Activated T-helper 1 cell treated with anti-CD3 and anti-CD28 coated beads, Interleukin-12 subunit alpha, Interleukin-12 subunit beta, Interleukin-2, Interleukin-4 antibody, amounts not matched to agents 30 ng/mL and 10 ng/mL and 1 ng/mL, durations not matched to agents 14 hours and 24 hours and 36 hours (primary cell): ENCODE data around the gene STK40. TPM values are rescaled to one million over a fixed set of nuclear protein-coding genes. Genes with fewer than 3 reads are reported as not detected.

Experiments used
- DNase-seq: peaks from one replicate; pipeline ENCODE4 v3.0.0; 2021; ENCODE audit warnings: low spot score
- H3K27ac Mint-ChIP-seq: one replicate; pipeline ENCODE4 v1.8.0; 2021; ENCODE audit warnings: mild to moderate bottlenecking, mixed read lengths
- H3K27me3 Mint-ChIP-seq: one replicate; pipeline ENCODE4 v1.8.0; 2022; ENCODE audit warnings: mild to moderate bottlenecking, moderate library complexity, mixed read lengths; ENCODE audit not compliant: insufficient read depth
- H3K36me3 Mint-ChIP-seq: one replicate; pipeline ENCODE4 v1.8.0; 2021; ENCODE audit warnings: low read depth, mixed read lengths
- H3K4me1 Mint-ChIP-seq: one replicate; pipeline ENCODE4 v1.8.0; 2021; ENCODE audit warnings: low read depth, mixed read lengths
- H3K4me3 Mint-ChIP-seq: one replicate; pipeline ENCODE4 v1.8.0; 2021; ENCODE audit warnings: mild to moderate bottlenecking, moderate library complexity, mixed read lengths
- H3K9me3 Mint-ChIP-seq: one replicate; pipeline ENCODE4 v1.8.0; 2021; ENCODE audit warnings: mixed read lengths
- intact Hi-C: fragments of 100-400 bp; cut with micrococcal nuclease; formaldehyde crosslinking; loops from one replicate; pipeline ENCODE4 v1.15.1; 2024
- total RNA-seq: library from RNA; stranded (reverse); gene quantifications from 2 replicates; pipeline ENCODE4 v1.2.3, GENCODE V29; 2022

Gene STK40
- total RNA-seq, 1 donor from 2014 or later = 46.5 TPM

DNA sequence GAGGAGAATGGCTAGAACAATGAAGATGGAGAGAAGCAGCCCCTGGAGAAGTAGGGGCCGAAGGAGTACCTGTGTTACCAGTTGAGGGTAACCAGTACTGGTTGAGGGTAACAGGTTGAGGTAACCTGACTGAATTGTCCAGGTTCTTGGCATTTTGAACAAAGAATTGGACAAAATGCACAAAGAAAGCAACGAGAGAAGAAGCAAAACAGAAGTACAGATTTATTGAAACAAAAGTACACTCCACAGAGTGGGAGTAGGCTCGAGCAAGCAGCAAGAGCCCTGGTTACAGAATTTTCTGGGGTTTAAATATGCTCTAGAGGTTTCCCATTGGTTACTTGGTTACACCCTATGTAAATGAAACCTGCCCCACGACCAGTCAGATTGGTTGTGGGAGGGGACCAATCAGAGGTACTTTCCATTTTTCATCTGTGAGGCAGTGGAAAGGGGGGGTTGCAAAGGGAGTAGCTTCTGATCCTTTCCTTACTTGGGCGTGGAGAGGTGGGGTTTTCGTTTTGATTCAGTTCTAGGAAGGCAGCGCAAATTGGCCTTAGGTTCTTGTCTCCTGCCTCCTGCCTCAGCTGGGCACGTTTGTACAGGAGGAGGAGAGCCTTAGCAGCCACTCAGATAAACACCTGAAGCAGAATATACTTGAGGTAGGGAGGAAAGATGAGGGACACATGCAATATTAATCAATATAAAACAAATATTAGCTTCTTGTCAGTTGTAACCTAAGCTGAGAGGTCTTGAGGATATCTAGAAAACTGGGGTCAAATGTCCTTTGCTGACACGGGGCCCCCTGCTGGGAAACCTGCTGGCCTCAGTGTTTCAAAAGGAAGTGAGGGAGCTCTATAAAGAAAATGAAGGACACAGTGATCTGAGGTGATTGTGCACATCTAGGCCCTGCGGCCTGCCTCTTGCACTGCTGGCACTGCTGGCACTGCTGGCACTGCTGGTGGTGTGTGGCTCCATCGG is 26.2 kb upstream of the STK40 start:
- intact Hi-C loops = loop anchor here (1.0 to 2.0 kb wide), 2 partner anchors 15 to 26 kb away; partner anchors contain the start of gene LSM10
- H3K9me3 Mint-ChIP-seq = peaks cover 13% of the 10 kb centered on the region
- peak overlapping the region; percentile 43 for H3K4me3 Mint-ChIP-seq
- H3K4me1 Mint-ChIP-seq = peaks cover 19% of the 10 kb centered on the region
- H3K36me3 Mint-ChIP-seq = peaks cover 7% of the 10 kb centered on the region
- peak overlapping the region; percentile 84 for H3K27ac Mint-ChIP-seq
- DNase-seq = peak; percentile 63
- H3K27me3 Mint-ChIP-seq = peaks cover under 1% of the 10 kb centered on the region

DNA sequence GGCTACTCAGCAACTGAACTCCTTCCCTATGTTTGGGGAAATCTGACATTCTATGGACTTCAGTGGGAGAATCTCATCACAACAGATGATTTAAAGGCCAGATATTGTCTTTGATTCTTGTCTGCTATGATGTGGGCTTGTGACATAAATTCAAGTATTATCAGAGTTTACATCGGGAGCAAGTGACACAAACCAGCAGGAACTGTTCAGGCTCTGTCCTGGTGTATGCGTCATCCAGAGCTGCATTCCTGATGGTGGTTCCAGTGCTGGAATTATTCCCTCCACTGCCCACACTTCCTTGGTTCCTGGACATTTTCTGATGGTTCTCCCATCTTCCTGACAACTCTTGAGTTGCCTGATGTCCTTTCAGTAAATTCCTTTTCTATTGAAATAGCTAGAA is 22.8 kb upstream of the STK40 start:
- peaks cover 13% of the 10 kb centered on the region for H3K9me3 Mint-ChIP-seq
- H3K27ac Mint-ChIP-seq = no peak overlapping the region
- no peak overlapping the region for H3K4me3 Mint-ChIP-seq
- intact Hi-C loops = no loop called here
- no peak for DNase-seq
- peaks cover 10% of the 10 kb centered on the region for H3K27me3 Mint-ChIP-seq
- peaks cover 19% of the 10 kb centered on the region for H3K4me1 Mint-ChIP-seq
- peaks cover 7% of the 10 kb centered on the region for H3K36me3 Mint-ChIP-seq

DNA sequence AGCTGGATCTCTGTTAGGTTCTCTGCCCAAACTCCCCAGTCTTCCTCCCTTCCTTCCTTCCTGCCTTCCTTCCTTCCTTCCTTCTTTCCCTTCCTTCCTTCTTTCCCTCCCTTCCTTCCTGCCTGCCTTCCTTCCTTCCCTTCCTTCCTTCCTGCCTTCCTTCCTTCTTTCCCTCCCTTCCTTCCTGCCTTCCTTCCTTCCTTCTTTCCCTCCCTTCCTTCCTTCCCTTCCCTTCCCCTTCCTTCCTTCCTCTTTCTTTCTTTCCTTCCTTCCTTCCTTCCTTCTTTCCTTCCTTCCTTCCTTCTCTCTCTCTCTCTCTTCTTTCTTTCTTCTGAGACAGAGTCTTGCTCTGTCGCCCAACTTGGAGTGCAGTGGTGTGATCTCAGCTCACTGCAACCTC is 20.7 kb upstream of the STK40 start:
- Mint-ChIP-seq H3K27me3 (peaks cover 10% of the 10 kb centered on the region), H3K27ac (no peak overlapping the region), H3K9me3 (peaks cover 10% of the 10 kb centered on the region), H3K36me3 (peaks cover 5% of the 10 kb centered on the region), H3K4me3 (no peak overlapping the region), H3K4me1 (peaks cover 3% of the 10 kb centered on the region)
- DNase-seq = no peak
- intact Hi-C loops = no loop called here

DNA sequence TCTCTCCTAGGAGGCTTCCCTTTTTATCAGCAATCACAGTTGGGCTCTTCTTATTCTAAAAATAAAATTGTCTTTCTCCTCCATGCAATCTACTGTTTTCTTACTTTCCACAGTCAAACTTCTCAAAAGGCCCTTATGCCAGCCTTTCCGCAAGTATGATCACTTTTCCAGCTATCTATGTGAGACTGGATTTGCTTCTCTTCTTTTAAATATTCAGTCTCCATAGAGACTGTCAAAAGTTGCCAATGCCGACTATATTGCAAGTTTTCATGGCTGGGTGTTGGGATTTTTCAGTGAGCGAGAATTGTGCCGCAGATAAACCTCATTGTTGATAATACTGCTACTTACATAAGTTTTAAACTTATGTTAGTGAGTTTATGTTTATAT is 16.8 kb upstream of the STK40 start:
- H3K27me3 Mint-ChIP-seq = peaks cover 10% of the 10 kb centered on the region
- intact Hi-C loops = no loop called here
- H3K9me3 Mint-ChIP-seq = no peaks in the 10 kb centered on the region
- peaks cover 5% of the 10 kb centered on the region for H3K36me3 Mint-ChIP-seq
- peaks cover 13% of the 10 kb centered on the region for H3K4me1 Mint-ChIP-seq
- H3K27ac Mint-ChIP-seq = no peak overlapping the region
- no peak for DNase-seq
- no peak overlapping the region for H3K4me3 Mint-ChIP-seq

DNA sequence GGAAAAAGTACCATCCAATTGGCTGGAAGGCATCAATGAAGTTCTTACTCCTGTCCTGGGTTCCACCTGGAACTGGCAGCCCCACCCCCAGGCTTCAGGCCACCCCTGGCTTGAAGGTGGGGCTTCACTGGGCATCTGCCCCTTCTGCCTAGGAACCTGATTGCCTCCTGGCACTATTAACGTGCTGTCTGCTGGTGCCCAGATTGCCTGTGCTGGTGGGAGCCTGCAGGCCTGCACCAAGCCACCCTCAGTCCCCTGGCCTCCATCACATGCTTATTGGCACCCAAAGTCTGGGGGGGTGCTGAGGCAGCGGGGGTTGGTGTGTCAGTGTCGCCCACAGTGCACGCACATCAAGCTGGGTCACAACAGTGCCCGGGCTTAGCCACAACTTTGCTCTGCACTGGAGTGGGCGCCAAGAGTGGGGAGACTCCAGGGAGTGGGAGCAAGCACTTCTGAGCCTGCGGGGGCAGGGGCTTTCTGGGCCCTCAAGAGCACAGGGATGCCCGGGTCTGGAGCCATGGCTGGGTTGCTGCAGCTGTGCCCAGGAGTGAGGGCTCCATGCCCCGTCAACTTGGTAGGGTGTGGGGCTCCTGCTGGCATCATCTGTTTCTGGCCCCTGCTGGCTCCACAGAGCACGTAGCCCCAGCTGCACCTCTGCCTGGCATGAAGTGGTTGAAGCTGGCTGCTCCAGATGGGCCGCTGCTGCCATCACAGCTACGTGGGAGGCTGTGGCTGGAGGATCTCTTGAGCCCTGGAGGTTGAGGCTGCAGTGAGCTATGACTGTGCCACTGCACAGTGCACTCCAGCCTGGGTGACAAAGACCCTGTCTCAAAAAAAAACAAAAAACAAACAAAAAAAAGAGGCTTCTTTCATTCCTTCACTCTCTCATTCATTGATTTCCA is 16.1 kb upstream of the STK40 start:
- Mint-ChIP-seq H3K9me3 (no peaks in the 10 kb centered on the region), H3K4me1 (peaks cover 18% of the 10 kb centered on the region), H3K4me3 (no peak overlapping the region), H3K27me3 (peaks cover 9% of the 10 kb centered on the region), H3K36me3 (peaks cover 9% of the 10 kb centered on the region), H3K27ac (no peak overlapping the region)
- DNase-seq = no peak
- intact Hi-C loops = no loop called here

DNA sequence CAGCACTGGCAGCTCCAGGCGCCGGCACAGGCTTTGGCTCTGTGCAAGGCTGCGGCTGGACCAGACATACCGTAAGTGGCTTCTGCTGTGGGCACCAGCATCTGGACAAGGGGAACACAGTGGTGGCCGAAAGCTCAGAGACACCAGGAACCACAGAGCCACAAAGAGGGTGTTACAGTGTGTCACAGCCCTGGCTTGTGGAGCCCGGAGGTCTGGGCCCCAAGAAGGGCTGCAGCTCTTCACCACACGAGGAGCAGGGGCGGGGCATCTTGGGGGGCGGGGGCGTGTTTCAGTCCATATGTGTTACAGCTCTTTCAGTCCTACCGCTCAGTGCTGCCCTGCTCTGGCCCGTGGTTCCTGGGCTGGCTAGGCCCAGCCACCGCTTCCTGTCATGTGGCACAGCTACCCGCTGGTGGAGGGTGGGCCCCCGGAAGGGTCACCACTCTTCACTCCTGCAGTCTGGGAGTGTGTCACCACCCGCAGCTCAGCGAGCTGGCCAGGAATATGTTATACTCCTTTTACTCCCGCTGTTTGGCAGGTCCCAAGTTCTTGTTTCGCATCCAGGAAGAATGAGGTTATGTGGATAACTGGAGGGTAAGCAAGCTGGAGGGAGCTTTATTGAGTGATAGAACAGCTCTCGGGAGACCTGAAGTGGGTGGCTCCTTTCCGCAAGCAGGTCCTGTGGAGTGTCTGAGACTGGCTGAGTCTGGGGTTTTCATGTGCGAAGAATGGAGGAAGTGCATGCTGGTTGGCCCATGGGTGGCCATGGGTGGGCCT is 15.3 kb upstream of the STK40 start:
- H3K27ac Mint-ChIP-seq = peak overlapping the region; percentile 18
- no peak for DNase-seq
- H3K9me3 Mint-ChIP-seq = no peaks in the 10 kb centered on the region

DNA sequence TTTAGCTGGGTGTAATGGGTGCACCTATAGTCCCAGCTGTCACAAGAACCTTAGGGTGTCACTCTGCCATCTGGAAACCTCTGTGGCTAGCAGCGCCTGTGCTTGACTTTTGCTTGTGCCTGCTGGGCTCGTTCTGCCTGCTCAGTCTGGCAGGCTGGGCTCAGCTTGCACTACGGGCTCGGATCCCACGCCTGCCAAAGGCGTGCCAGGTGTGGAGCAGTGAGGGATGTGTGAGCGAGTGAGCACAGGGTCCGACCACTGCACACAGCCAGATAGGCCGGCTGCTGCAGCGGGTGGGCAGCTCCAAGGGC is 14.7 kb upstream of the STK40 start:
- H3K36me3 Mint-ChIP-seq = peaks cover 12% of the 10 kb centered on the region
- intact Hi-C loops = no loop called here
- no peak overlapping the region for H3K27ac Mint-ChIP-seq
- H3K9me3 Mint-ChIP-seq = no peaks in the 10 kb centered on the region
- peaks cover 23% of the 10 kb centered on the region for H3K4me1 Mint-ChIP-seq
- H3K4me3 Mint-ChIP-seq = no peak overlapping the region
- H3K27me3 Mint-ChIP-seq = peaks cover 2% of the 10 kb centered on the region
- DNase-seq = no peak

More for the DNA sequence above, 15.3 kb upstream of the STK40 start:
- intact Hi-C loops = no loop called here
- Mint-ChIP-seq H3K27me3 (peaks cover 2% of the 10 kb centered on the region), H3K36me3 (peaks cover 12% of the 10 kb centered on the region), H3K4me3 (no peak overlapping the region), H3K4me1 (peaks cover 23% of the 10 kb centered on the region)

DNA sequence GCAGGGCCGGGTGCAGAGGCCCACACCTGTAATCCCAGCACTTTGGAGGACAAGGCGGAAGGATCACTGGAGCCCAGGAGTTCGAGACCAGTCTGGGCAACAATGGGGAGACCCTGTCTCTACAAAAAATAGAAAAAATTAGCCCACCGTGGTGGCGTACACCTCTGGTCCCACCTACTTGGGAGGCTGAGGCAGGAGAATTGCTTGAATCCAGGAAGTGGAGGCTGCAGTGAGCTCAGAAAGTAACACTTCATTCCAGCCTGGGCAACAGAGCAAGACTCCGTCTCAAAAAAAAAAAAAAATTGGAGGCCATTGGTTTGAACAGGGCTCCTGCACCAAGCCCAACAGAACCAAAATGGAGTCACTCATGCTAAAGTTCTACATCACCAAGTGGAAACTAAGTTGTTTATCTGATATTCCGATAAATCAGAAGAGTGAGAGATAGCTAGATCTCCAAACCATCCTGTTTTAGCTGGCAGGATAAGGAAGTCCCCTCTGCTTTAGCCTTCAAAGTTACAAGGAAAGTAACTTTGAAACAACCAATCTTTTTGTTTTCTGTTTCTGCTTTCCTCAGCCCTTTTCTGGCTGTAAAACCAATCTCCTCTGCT is 12.8 kb upstream of the STK40 start:
- Mint-ChIP-seq H3K9me3 (no peaks in the 10 kb centered on the region), H3K36me3 (peaks cover 14% of the 10 kb centered on the region), H3K4me3 (peak overlapping the region; percentile 97), H3K27ac (peak overlapping the region; percentile 98), H3K4me1 (peaks cover 23% of the 10 kb centered on the region), H3K27me3 (no peaks in the 10 kb centered on the region)
- intact Hi-C loops = no loop called here
- DNase-seq = no peak

DNA sequence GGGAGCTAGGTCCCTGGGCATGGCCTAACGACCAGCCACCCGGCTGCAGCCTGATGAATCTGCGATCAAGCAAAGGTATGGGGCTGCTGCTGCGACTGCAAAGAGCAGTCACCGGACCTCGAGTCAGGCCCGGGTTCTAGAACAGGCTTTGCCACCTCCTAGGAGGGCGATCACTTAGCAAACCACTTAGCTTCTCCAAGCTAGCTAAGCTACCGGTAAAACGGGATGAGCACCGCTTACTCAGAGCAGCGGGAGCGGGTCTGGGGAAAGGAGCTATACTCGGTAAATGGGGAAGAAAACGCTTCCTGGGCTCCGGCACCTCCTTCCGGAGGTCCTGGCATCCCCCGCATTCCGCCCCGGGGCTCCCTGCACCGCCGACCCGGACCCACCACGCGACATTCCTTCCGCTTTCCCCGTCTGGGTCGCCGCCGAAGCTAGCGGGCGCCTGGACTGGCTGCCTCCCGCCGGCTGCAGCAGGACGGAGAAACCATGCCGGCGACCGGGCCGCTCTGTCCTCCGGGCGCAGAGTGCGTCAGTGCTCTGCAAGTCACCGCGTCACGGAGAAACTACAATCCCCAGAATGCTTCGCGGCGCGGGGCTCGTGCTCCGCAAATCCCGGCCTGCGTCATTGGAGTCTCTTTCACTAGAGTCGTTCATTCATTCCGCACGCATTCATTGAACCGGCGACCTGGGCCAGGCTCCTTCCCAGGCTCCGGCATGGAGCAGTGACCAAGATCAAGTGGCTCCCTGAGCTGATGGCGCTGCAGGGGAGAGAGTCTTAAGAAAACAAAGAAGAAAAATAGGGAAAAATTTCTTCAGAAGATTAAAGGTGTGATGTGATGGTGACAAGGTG is 11.9 kb upstream of the STK40 start, which contains the start of gene LSM10:
Gene LSM10, minus strand, starts transcription at position 531 of the 853 bp plus-strand sequence. CDS start 3,779 bp downstream, outside the sequence.
- peak; percentile 88 for DNase-seq
- Mint-ChIP-seq H3K4me1 (peaks cover 29% of the 10 kb centered on the region), H3K27ac (peak within 1 kb of the TSS; percentile 98), H3K27me3 (no peaks in the 10 kb centered on the region), H3K9me3 (no peaks in the 10 kb centered on the region), H3K36me3 (peaks cover 22% of the 10 kb centered on the region), H3K4me3 (peak within 1 kb of the TSS; percentile 97)
- intact Hi-C loops = loop anchor here (1.0 to 2.0 kb wide), 6 partner anchors 11 to 309 kb away; partner anchors contain the start of genes ADPRS and TRAPPC3

DNA sequence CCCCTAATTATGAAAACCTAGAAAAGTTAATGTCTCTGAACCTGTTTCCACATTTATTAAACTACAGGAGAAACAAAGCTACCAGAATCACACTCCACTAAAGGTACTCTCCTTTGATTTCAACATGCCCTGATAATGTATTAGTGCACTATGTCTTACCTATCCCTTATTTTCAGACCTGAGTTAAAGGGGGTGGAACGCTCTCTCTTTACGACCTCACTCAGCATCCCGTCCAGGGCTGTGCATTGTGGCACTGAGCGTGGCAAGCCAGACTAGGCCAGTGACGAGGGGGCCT is 11.3 kb upstream of the STK40 start:
- peaks cover 23% of the 10 kb centered on the region for H3K36me3 Mint-ChIP-seq
- peaks cover 29% of the 10 kb centered on the region for H3K4me1 Mint-ChIP-seq
- no peaks in the 10 kb centered on the region for H3K27me3 Mint-ChIP-seq
- intact Hi-C loops = loop anchor here (1.0 to 2.0 kb wide), 6 partner anchors 11 to 309 kb away; partner anchors contain the start of genes ADPRS and TRAPPC3
- H3K4me3 Mint-ChIP-seq = peak overlapping the region; percentile 97
- no peaks in the 10 kb centered on the region for H3K9me3 Mint-ChIP-seq
- no peak for DNase-seq
- peak overlapping the region; percentile 98 for H3K27ac Mint-ChIP-seq

DNA sequence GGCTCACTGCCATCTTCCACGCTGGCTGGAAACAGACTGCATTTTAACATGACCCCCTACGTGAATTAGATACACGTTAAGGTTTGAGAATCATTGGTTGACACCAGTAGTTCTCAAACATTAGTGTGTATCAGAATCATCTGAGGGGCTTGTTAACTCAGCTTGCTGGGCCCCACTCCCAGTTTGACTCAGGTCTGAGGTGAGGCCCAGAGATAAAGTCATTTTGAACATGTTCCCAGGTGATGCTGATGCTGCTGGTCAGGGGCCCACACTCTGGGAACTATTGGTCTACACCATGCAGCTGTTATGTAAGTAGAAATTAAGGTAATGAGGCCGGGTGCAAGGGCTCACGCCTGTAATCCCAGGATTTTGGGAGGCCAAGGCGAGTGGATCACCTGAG is 10.6 kb upstream of the STK40 start:
- intact Hi-C loops = loop anchor here (2.0 kb wide), 2 partner anchors 16 to 24 kb away; no protein-coding TSS in a partner anchor
- peaks cover 29% of the 10 kb centered on the region for H3K4me1 Mint-ChIP-seq
- no peak for DNase-seq
- H3K9me3 Mint-ChIP-seq = no peaks in the 10 kb centered on the region
- H3K36me3 Mint-ChIP-seq = peaks cover 27% of the 10 kb centered on the region
- peak overlapping the region; percentile 97 for H3K4me3 Mint-ChIP-seq
- H3K27ac Mint-ChIP-seq = peak overlapping the region; percentile 35
- no peaks in the 10 kb centered on the region for H3K27me3 Mint-ChIP-seq
